GM19193 (cell line): ENCODE measurements around the gene SLC7A5.

ENCODE experiments used
- POLR2A ChIP-seq: IDR thresholded peaks from 4 replicates; pipeline ENCODE4 v1.6.1; 2011; ENCODE audit not compliant: insufficient read depth, insufficient read length; ENCODE audit errors: extremely low read depth

SLC7A5 gene

DNA sequence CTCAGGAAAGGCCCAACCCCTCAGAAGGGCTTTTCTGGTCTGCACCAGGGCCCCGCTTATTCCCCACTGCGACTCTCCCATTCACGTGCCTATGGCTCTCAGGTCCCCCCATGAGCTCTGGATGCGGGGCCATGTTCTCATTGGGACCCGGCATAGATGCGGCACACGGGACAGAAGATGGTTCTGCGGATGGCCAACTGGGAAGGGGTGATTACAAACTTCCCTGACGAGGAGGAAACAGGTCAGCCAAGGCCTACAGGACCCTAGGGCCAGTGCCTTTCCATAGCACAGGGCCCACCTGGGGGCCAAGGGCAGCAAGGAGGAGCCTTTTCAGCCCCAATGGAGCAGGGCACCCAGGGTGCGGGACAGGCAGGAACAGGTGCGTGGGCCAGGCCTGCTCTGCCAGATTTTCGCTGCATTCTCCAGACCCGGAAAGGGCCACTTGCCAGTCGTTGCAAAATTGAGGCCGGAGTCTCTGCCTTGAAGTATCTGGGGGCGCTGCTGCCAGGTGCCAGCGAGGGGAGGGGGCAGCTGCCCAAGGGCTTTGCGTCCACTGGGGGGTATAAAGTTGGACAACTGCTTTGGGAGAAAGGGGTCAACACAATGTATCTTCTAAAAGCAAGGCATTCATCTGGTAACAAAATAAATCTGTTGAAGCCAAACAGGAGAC is 20.5 kb downstream of the SLC7A5 start:
- no peak for TF ChIP-seq POLR2A

DNA sequence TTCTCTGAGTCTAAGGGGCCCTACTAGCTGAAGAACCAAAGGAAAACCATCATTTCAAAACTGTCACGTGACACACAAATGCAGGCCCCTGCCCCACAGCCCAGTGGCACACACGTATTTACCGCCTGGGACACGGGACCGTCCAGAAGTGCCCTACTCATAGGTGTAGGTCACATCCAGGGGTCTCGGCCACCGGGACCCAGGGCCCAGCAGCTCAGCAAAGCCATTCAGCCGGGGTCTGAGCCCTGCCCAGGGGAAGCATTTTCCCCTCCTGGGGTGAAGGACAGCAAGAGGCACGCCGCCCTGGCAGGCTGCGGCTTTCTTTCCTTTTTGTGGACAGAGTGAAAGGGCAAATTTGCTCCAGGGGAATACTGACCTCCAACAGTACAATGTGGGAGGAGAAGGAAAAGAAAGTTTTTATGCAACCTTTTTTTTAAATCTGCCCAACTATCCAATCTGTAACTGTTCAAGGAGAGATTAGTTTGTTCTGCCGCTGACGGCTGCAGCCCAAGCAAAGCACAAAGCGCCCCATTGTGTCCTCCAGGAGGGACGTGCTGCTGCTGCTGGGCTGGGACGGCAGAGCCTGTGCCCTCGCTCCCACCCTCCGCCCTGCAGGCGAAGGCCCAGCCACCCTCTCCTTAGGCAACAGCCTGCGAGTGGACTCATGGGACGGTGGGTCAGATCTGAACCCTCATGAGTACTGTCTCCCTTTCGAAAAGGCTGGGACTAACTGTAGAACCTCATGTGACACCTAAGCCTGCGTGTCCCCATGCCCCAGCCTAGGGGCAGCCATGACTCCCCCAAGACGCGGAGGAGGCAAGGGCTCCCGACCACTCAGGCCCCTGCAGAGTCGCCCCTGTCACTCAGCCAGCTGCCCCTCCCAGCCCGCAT is 21.3 kb downstream of the SLC7A5 start:
- TF ChIP-seq POLR2A = no peak

- no peak for TF ChIP-seq POLR2A
These were observed 21.9 kb downstream of the SLC7A5 start for GRCh38 chr16:87847467-87847784.

- peak; percentile 6 for TF ChIP-seq POLR2A
These were observed 22.4 kb downstream of the SLC7A5 start for GRCh38 chr16:87846705-87847466.

- TF ChIP-seq POLR2A = no peak
These were observed 23.3 kb downstream of the SLC7A5 start for GRCh38 chr16:87845807-87846619.

GRCh38 chr16:87845213-87845612 is 24.1 kb downstream of the SLC7A5 start:
- TF ChIP-seq POLR2A = no peak

DNA sequence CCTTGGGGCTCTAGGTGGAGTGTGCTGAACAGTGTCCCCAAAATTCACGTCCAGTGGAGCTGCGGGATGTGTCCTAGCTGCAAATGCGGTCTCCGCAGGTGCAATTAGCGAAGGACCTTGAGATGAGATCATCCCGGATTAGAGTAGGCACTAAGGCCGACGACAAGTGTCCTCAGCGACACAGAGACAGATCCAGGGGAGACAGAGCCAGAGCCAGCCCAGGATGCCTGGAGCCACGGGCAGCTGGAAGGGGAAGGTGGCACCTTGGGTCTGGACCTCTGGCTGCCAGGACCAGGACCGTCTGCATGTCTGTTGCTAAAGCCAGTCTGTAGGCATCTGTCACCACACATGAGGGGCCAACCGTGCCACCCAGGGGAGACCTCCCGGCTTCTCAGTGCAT is 24.5 kb downstream of the SLC7A5 start:
- TF ChIP-seq POLR2A = no peak

GRCh38 chr16:87844120-87844733 is 25.1 kb downstream of the SLC7A5 start:
- TF ChIP-seq POLR2A = no peak

DNA sequence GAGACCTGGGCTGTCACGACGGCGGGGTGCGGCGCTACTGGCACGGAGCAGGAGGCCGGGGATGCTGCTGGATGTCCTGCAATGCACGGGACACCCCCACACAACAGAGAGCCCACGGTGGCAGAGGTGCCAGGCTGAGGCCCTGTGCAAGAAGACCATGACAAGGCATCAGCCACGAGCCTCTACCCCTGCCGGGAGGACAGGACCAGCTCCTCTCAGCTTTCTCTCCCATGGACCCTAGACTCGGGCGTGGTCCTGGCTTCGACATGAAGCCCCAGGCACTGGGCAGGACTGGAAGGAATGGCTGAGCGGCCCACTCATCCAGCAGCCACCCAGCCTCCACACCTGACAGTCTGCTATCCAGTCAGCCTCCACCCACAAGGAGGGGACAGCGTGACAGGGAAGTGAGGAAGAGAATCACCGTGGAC is 25.6 kb downstream of the SLC7A5 start:
- no peak for TF ChIP-seq POLR2A

GRCh38 chr16:87842209-87842869 is 27.0 kb downstream of the SLC7A5 start:
- TF ChIP-seq POLR2A = no peak

DNA sequence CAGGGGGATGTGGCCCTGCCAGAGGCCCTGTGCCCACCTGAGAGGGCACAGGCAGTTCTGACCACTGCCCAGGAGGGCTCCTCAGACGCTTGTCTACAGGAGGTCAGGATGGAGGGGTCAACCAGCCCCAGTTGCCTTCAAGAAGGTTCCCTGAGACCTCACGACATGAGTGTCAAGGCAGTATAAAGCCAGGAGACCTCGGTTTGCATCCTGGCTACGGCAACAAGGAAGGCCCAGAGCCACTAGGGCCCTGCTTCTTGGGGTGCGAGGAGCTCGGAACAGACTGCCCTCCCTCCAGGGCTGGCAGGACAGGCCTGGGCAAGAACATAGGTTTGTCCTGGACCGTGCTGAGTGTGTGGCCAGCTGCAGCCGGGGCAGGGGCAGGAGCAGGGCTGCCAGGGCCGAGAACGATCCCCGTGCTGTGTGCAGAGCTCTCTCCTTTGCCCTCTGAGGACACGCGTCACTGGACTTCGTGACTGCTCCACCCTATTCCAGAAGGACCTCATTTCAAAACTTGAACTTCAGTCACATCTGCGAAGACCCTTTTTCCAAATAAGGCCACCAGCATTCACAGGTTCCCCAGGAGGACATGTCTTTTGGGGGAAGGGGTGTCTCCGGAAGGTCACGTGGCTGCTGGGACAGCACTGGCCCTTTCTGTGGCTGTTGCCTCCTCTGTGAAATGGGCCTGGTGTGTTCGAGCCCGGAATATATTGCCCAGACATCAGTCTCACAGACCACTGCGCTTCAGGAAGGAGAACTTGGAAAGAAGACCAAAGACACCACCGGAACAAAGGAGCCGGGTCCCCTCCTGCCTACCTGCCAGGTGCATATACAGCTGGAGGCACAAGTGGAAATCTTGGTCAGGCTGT is 27.7 kb downstream of the SLC7A5 start:
- TF ChIP-seq POLR2A = no peak

GRCh38 chr16:87840271-87840978 is 28.9 kb downstream of the SLC7A5 start:
- TF ChIP-seq POLR2A = no peak
